GM12892 (cell line): ENCODE measurements around the gene ZBED3.

ENCODE experiments used
- POLR2AphosphoS5 ChIP-seq: IDR thresholded peaks from 2 replicates; pipeline ENCODE4 v1.6.1; 2011; ENCODE audit warnings: low read depth, low read length, control low read depth
- TAF1 ChIP-seq: IDR thresholded peaks from 2 replicates; pipeline ENCODE4 v1.6.1; 2011; ENCODE audit warnings: low read depth, mild to moderate bottlenecking, control low read depth, low read length, borderline replicate concordance

DNA sequence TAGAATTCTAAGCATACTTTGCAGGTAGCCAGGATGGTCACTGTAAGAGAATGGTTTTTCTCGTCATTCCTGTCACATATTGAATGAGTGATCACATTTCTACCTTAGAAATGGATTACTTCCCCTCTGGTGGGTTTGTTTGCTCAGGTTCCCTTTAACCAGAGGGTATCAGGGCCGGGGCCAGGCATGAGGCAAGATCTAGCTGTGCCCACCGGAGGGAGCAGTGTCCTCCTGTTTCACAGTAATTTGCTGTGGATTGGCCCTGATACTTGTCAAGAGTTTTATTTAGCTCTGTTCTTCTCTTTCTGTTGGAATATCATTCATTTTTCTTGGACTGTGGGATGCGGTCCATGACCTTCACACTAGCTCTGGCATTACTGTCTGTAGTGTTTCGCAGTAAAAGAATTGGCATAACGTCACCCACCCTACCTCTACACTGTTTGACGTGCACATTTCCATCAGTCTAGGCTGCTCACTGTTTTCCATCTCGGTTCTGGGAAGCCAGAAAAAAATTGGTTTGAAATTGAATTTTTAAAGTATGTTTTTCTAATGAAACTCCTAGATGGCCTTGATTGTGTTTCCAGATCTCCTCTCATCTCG lies 42.4 kb upstream of the ZBED3 start:
- TF ChIP-seq POLR2AphosphoS5 (no peak), TAF1 (no peak)
